ENCODE results near the gene C14orf132. TPM values are rescaled to one million over a fixed set of nuclear protein-coding genes. Genes with fewer than 3 reads are reported as not detected.

The C14orf132 gene
- total and polyA plus RNA-seq, 2 donors (not counting 1 experiment from before 2014, with no cell fraction given): 0.30 to 0.85 TPM

DNA sequence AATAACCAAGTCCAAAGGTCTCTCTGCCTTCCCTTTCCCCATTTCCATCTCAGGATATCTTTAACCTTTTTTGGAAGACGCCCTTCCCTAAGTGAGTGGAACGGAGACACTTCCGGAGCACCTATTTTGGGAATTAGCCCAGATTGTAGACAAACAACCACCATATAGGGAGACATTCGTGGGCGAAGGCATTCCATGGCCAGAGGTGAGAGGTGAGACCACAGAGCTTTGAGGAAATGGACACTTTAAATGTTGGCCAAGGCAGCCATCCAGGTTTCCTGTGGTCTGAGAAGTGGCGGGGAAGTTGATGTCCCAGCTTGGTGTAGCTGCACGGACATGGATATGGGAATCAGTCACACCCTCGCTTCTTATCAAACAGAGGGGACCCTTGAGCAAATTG is 96.1 kb downstream of the C14orf132 start:
- Histone ChIP-seq H3K4me2 (replicated peaks; ENCODE audit: low read depth, low read length, poor library complexity, severe bottlenecking) (no peak overlapping the region), H3K79me2 (ENCODE audit: control insufficient read depth, insufficient read depth, low read length) (no peaks in the 10 kb centered on the region), H2AFZ (ENCODE audit: insufficient read depth, low read depth, low read length, poor library complexity, severe bottlenecking) (no peak overlapping the region), H3K4me3 (ENCODE audit: control extremely low read depth in 1 of 5, extremely low read depth in 1 of 5, insufficient read depth in 1 of 5, low read depth in 2 of 5, low read length in 4 of 5) (no peak overlapping the region), H4K20me1 (ENCODE audit: control insufficient read depth, insufficient read depth, low read length, poor library complexity, severe bottlenecking) (no peaks in the 10 kb centered on the region), H3K27ac (ENCODE audit: low read length in 2 of 2) (no peak overlapping the region), H3K4me1 (ENCODE audit: control insufficient read depth in 2 of 2, insufficient read depth in 2 of 2, low read length in 2 of 2) (peaks cover 0 to 5% of the 10 kb centered on the region in 2 donors), H3K9me3 (ENCODE audit: control extremely low read depth in 1 of 3, control insufficient read depth in 2 of 3, insufficient read depth in 1 of 3, low read length in 2 of 3) (peaks cover 0 to 17% (median 4%) of the 10 kb centered on the region in 3 donors), H3K9ac (ENCODE audit: low read length) (no peak overlapping the region), H3K27me3 (replicated peaks in 1 of 4; ENCODE audit: control extremely low read depth in 1 of 4, control insufficient read depth in 3 of 4, insufficient read depth in 4 of 4, low read length in 3 of 4) (peaks cover 0 to 8% (median 0%) of the 10 kb centered on the region in 4 experiments), H3K36me3 (replicated peaks in 1 of 2; ENCODE audit: control extremely low read depth in 1 of 2, control insufficient read depth in 1 of 2, extremely low read depth in 1 of 2, insufficient read depth in 2 of 2, low read length in 1 of 2) (no peaks in the 10 kb centered on the region)
- CTCF ChIA-PET: no interaction called here
- ATAC-seq (ENCODE audit: low read depth): no peak
- DNase-seq: no peak
- TF ChIP-seq EZH2 (IDR thresholded peaks at IDR 0.05; ENCODE audit: borderline replicate concordance, insufficient read depth, low read depth, low read length, poor library complexity, severe bottlenecking): no peak
- TF ChIP-seq, protein P1, sequence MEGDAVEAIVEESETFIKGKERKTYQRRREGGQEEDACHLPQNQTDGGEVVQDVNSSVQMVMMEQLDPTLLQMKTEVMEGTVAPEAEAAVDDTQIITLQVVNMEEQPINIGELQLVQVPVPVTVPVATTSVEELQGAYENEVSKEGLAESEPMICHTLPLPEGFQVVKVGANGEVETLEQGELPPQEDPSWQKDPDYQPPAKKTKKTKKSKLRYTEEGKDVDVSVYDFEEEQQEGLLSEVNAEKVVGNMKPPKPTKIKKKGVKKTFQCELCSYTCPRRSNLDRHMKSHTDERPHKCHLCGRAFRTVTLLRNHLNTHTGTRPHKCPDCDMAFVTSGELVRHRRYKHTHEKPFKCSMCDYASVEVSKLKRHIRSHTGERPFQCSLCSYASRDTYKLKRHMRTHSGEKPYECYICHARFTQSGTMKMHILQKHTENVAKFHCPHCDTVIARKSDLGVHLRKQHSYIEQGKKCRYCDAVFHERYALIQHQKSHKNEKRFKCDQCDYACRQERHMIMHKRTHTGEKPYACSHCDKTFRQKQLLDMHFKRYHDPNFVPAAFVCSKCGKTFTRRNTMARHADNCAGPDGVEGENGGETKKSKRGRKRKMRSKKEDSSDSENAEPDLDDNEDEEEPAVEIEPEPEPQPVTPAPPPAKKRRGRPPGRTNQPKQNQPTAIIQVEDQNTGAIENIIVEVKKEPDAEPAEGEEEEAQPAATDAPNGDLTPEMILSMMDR (IDR thresholded peaks at IDR 0.05): no peak
- POLR2A ChIA-PET: no interaction called here
- Mint-ChIP-seq H3K4me1 (no peaks in the 10 kb centered on the region), H3K9me3 (ENCODE audit: insufficient read depth) (peaks cover 2% of the 10 kb centered on the region), H3K27ac (no peak overlapping the region), H3K27me3 (peaks cover 32% of the 10 kb centered on the region), H3K4me3 (no peak overlapping the region)
- 53% methylated on average over 5 of the region's 8 CpGs for WGBS (ENCODE audit: insufficient coverage)
- intact Hi-C loops (cut with micrococcal nuclease): no loop called here

DNA sequence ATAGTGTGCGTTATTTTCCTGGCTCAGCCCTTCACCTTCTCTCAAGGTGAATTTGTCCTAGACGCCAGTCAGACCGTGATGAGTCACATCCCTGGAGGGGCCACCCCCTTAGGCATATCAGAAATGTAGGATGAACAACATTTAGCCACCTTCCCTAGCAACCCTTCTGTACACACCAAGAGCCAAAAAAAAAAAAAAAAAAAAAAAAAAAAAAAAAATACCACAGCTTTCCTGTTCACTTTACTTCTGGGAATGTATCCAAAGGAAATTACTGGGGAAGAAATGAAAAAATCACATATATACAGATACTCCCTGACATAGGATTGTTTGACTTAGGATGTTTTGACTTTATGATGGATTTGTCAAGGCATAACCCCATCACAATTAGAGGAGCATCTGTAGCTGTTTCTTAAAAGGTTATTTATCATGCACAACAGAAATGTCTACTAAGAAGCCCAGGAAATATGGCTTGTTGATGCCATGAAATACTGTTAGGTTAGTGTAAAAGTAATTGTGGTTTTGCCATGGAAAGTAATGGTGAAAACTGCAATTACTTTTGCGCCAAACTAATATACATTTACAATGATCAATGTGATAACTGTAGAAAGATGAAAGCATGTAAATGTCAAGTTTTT is 97.3 kb downstream of the C14orf132 start:
- ChIA-PET CTCF (no interaction called here), POLR2A (no interaction called here)
- TF ChIP-seq, protein P1 (IDR thresholded peaks at IDR 0.05): no peak
- TF ChIP-seq EZH2 (IDR thresholded peaks at IDR 0.05; ENCODE audit: borderline replicate concordance, insufficient read depth, low read depth, low read length, poor library complexity, severe bottlenecking): no peak
- Histone ChIP-seq H3K4me2 (replicated peaks; ENCODE audit: low read depth, low read length, poor library complexity, severe bottlenecking) (no peak overlapping the region), H3K27me3 (replicated peaks in 1 of 4; ENCODE audit: control extremely low read depth in 1 of 4, control insufficient read depth in 3 of 4, insufficient read depth in 4 of 4, low read length in 3 of 4) (peaks cover 0 to 8% (median 0%) of the 10 kb centered on the region in 4 experiments), H3K9me3 (ENCODE audit: control extremely low read depth in 1 of 3, control insufficient read depth in 2 of 3, insufficient read depth in 1 of 3, low read length in 2 of 3) (peaks cover 0 to 17% (median 4%) of the 10 kb centered on the region in 3 donors), H3K79me2 (ENCODE audit: control insufficient read depth, insufficient read depth, low read length) (no peaks in the 10 kb centered on the region), H3K9ac (ENCODE audit: low read length) (no peak overlapping the region), H2AFZ (ENCODE audit: insufficient read depth, low read depth, low read length, poor library complexity, severe bottlenecking) (no peak overlapping the region), H3K36me3 (replicated peaks in 1 of 2; ENCODE audit: control extremely low read depth in 1 of 2, control insufficient read depth in 1 of 2, extremely low read depth in 1 of 2, insufficient read depth in 2 of 2, low read length in 1 of 2) (no peaks in the 10 kb centered on the region), H3K4me1 (ENCODE audit: control insufficient read depth in 2 of 2, insufficient read depth in 2 of 2, low read length in 2 of 2) (peaks cover 0 to 5% of the 10 kb centered on the region in 2 donors), H3K4me3 (ENCODE audit: control extremely low read depth in 1 of 5, extremely low read depth in 1 of 5, insufficient read depth in 1 of 5, low read depth in 2 of 5, low read length in 4 of 5) (no peak overlapping the region), H4K20me1 (ENCODE audit: control insufficient read depth, insufficient read depth, low read length, poor library complexity, severe bottlenecking) (no peaks in the 10 kb centered on the region), H3K27ac (ENCODE audit: low read length in 2 of 2) (no peak overlapping the region)
- intact Hi-C loops (cut with micrococcal nuclease): no loop called here
- Mint-ChIP-seq H3K4me3 (no peak overlapping the region), H3K27ac (no peak overlapping the region), H3K9me3 (ENCODE audit: insufficient read depth) (peaks cover 2% of the 10 kb centered on the region), H3K4me1 (no peaks in the 10 kb centered on the region), H3K27me3 (peaks cover 25% of the 10 kb centered on the region)
- no peak for DNase-seq
- ATAC-seq (ENCODE audit: low read depth): no peak
- WGBS (ENCODE audit: insufficient coverage): no CpG with 5 or more reads among the region's 4 CpGs

All from B cell (primary cell).